Epithelial cell of esophagus (primary cell): ENCODE data around the gene KRT23.

Experiments
- DNase-seq: peaks from one replicate; pipeline ENCODE4 v3.0.0; 2010; ENCODE audit warnings: low read depth
- H3K4me3 ChIP-seq: 2 replicates; pipeline ENCODE4 v1.5.1; 2011; ENCODE audit warnings: mild to moderate bottlenecking, low read length, control low read depth
- TF ChIP-seq, protein P1 (sequence below): IDR thresholded peaks from 2 replicates; pipeline ENCODE4 v1.5.1; 2011; ENCODE audit warnings: low read depth, mild to moderate bottlenecking, low read length, control low read depth, inconsistent platforms; ENCODE audit not compliant: insufficient read depth; ENCODE audit errors: missing control alignments

KRT23 gene

DNA sequence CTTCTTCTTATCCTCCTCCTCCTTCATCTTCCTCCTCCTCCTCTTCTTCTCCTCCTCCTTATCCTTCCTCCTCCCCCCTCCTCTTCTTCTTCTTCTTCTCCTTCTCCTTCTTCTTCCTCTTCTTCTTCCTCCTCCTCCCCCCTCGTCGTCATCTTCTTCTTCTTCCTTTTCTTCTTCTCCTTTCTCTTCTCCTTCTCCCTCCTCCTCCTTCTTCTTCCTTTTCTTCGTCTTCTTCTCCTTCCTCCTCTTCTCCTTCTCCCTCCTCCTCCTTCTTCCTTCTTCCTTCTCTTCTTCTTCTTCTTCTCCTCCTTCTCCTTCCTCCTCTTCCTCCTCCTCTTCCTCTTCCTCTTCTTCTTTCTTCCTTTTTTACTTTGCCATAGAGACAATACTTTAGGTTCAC lies 5.1 kb upstream of the KRT23 start:
- no peak overlapping the region for H3K4me3 ChIP-seq
- DNase-seq: no peak
- TF ChIP-seq, protein P1, sequence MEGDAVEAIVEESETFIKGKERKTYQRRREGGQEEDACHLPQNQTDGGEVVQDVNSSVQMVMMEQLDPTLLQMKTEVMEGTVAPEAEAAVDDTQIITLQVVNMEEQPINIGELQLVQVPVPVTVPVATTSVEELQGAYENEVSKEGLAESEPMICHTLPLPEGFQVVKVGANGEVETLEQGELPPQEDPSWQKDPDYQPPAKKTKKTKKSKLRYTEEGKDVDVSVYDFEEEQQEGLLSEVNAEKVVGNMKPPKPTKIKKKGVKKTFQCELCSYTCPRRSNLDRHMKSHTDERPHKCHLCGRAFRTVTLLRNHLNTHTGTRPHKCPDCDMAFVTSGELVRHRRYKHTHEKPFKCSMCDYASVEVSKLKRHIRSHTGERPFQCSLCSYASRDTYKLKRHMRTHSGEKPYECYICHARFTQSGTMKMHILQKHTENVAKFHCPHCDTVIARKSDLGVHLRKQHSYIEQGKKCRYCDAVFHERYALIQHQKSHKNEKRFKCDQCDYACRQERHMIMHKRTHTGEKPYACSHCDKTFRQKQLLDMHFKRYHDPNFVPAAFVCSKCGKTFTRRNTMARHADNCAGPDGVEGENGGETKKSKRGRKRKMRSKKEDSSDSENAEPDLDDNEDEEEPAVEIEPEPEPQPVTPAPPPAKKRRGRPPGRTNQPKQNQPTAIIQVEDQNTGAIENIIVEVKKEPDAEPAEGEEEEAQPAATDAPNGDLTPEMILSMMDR: no peak

DNA sequence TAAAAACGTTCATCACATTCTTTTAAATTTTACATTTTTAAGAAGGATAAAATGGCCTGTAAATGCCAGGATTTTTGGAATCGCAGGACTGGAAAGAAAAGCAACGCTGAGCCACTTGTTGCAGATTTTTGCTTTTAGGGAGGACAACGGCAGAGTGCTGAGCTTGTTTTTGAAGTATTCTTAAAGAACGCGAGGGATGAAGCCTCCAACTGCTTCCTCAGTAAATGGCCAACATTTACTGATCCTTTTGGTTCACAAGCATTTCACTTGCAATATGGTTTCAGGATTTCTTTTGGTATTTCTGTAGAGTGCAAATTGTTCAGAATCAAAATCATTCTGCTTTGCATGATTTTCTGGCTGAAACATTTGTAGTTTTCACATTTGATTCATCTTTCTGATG lies 2.8 kb upstream of the KRT23 start:
- TF ChIP-seq, protein P1: no peak
- no peak for DNase-seq
- H3K4me3 ChIP-seq: no peak overlapping the region

DNA sequence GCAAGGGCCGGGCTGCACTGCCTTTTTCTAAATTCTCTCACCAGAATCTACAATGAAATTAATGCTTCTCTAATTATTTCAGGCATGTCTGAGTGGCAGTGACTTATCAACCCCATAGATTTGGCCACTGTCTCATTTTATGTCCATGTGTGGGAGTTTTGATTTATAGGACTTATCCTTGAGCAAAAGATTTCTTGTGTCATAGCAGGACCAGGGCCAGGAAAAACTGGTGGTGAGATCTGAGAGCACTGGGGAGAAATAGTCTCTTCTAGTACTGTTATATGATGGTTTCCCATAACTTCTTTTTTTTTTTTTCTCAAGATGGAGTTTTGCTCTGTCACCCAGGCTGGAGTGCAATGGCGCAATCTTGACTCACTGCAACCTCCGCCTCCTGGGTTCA lies 1.5 kb upstream of the KRT23 start:
- no peak overlapping the region for H3K4me3 ChIP-seq
- DNase-seq: no peak
- TF ChIP-seq, protein P1: no peak

DNA sequence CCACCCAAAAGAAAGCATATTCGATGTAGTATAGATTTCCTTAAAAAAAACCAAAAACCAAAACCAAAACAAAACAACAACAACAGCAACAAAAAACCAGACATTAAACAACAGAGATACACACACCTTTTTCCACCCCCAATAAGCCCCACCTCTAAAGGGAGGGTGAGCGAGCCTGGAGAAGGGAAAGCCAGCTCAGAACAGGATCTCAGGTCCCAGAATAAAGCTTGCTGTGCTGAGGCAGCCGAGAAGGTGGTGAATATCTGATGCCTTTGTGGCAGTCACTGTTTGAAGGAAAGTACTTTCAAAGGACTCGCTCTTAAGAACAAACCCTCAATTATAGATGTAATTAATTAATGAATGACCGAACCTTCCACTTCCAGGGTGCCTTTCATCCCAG lies 470 bp downstream of the KRT23 start:
- no peak for DNase-seq
- H3K4me3 ChIP-seq: no peak overlapping the region
- TF ChIP-seq, protein P1: no peak

DNA sequence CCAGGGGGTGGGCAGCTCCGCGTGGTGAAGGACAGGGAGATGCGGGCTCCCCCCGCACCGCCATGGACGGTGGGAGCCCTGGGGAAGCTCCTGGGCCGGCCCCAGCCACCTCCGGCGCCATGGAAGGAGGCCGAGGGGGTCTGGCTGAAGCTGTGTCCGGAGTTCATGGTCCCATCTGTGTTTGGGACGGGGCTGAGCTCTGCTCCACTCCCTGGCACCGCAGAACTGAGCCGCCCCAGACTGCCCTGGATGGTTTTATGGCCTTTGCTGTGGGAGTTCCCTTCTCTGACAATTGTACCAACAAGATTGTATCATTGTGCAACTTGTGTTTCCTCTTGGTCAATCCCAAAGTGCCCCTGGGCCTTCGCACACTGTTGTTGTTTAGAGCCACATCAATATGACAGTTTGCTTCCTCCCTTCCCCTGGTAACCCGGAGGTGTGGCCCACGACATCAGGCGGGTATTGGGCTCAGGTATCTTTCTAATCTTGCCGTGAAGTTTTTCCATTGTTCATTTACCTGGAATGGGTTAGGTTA lies 942 bp downstream of the KRT23 start:
- TF ChIP-seq, protein P1: no peak
- no peak overlapping the region for H3K4me3 ChIP-seq
- peak; percentile 83 for DNase-seq

DNA sequence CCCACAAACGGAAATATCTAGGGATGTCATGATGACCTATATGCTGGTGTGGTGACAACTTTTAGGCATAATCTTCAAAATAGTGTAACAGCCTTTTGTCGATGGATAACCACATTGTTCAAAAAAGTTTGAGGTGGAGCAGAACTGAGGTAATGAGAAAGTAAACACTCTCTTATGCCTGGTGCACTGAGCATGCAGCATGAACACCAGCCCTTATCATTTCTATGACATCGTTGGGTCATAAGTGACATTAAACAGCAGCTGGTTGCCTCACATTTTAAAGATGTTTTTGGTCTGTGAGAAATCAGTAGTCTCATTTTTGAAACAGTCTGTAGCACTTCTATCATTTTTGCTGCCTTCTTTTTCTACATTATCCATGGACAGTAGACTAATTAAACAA lies 1.8 kb downstream of the KRT23 start:
- DNase-seq: no peak
- H3K4me3 ChIP-seq: no peak overlapping the region
- TF ChIP-seq, protein P1: no peak

DNA sequence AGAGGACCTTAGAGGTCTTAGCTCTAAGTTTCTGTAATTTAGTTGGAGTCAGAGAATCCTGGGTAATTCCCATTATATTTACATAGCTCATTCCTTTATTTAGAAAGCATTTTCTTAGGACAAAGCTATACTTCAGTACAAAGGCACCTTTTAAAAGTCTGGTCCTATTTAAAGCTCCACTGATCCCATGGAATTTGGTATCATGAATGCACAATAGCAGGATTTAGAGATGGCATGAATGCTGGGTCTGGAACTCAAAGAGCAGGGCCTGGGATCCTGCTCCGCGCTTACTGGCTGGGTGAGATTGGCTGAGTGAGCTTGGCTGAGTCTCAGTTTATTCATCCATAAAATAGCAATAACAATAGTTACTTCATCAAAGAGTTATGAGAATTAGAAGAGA lies 4.8 kb downstream of the KRT23 start:
- H3K4me3 ChIP-seq: no peak overlapping the region
- TF ChIP-seq, protein P1: no peak
- no peak for DNase-seq
